HG02938 (cell line): ENCODE measurements around the gene RBM48.
"Not testable (repeated sequence)": the region's sequence is repeated elsewhere in the genome, so short reads cannot be mapped to it uniquely, and the experiment has no call there.

Experiments used
- ATAC-seq: cut with Tn5 transposase; IDR thresholded peaks from one replicate; pipeline ENCODE4 v1.9.1; 2021; ENCODE audit warnings: mild to moderate bottlenecking, moderate library complexity; ENCODE audit not compliant: unreplicated experiment

Gene RBM48

DNA sequence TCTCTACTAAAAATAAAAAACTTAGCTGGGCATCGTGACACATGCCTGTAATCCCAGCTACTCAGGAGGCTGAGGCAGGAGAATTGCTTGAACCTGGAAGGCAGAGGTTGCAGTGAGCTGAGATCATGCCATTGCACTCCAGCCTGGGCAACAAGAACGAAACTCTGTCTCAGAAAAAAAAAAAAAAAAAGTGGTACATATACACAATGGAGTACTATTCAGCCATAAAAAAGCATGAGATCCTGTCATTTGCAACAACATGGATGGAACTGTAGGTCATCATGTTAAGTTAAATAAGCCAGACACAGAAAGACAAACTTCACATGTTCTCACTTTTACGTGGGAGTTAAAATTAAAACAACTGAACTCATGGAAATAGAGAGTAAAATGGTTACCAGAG lies 14.9 kb downstream of the RBM48 start:
- not testable (repeated sequence) for ATAC-seq

DNA sequence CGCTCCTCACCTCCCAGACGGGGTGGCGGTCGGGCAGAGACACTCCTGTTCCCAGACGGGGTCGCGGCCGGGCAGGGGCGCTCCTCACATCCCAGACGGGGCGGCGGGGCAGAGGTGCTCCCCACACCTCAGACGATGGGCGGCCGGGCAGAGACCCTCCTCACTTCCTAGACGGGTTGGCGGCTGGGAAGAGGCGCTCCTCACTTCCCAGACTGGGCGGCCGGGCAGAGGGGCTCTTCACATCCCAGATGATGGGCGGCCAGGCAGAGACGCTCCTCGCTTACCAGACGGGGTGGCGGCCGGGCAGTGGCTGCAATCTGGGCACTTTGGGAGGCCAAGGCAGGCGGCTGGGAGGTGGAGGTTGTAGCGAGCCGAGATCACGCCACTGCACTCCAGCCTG lies 16.5 kb downstream of the RBM48 start:
- not testable (repeated sequence) for ATAC-seq

DNA sequence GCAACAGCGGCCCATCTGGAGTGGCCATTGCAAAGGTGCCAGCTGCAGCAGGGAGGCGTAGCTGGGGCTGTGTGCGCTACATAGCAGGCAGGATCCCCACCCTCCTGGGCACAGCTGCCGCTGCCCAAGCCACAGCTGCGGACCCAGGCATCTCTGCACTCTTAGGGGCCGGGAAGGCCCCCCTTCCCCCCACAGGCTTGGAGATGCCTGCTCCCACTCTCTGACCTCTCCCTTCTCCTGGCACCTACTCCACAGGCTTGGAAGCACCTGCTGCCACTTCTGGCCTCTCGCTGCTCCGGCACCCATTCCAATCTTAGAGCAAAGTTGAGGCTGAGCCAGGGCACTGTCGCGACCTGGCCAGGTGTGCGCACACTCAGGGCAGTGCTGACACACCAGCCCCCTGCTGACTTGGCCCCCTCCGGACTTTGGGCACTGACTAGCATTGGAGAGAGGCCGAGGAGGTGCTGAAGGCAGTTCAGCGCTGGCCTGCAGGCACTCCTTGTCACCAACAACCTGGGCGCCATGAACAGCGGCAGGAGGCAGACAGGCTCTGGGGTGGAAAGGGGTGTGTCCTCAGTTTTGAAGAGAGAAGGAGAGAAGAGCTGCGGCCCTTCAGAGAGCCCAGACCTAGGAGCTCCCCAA lies 18.4 kb downstream of the RBM48 start:
- ATAC-seq, result no peak

DNA sequence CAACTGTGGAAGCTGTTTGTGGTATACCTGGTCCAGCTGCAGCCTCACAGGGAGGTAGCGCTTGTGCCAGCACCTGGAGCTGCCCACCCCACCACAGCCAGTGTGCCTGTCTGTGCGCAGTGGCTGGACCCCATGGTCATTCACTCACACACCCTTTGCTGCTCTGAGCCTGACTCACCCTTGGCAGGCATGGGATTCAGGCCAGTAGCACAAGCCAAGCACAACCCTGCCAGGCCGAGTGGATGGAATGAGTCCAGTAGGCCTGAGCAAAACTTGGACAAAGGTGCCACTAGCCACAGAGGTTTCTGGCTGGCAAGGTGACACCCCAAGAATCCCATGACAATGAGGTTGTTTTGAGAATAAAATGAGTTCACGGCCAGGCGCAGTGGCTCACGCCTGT lies 19.0 kb downstream of the RBM48 start:
- ATAC-seq, result no peak

DNA sequence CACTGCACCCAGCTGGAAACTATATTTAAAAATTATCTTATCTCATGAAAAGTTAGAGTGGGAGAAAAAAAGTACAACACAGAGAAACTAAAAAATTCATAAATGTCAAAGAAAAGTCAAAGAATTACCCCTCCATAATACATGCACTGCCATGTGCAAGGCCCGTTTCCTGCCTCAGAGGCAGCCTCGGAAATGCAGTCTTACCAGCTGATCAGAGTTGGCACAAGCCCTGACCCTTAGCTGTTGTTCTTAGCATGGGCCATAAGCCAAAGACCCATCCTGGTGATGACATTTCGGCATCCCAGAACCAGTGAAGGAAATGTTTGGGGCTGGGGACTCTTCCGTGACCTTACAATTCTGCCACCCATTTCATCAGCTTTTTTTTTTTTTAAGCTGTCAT lies 21.6 kb downstream of the RBM48 start:
- ATAC-seq, result no peak

DNA sequence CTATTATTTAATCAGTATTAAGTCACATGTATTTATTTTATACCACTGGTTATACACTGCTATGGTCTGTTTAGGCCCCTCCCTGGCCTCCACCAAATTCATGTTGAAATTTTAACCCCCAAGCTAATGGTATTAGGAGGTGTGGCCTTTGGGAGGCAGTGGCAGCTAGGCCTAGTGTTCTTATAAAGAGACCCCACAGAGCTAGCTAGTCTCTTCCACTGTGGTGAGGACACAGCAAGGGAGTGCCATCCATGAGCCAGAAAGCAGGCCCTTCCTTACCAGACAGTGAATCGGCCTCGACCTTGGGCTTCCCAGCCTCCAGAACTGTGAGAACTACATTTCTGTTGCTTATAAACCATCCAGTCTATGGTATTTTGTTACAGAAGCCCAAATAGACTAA lies 28.7 kb downstream of the RBM48 start:
- ATAC-seq, result no peak

DNA sequence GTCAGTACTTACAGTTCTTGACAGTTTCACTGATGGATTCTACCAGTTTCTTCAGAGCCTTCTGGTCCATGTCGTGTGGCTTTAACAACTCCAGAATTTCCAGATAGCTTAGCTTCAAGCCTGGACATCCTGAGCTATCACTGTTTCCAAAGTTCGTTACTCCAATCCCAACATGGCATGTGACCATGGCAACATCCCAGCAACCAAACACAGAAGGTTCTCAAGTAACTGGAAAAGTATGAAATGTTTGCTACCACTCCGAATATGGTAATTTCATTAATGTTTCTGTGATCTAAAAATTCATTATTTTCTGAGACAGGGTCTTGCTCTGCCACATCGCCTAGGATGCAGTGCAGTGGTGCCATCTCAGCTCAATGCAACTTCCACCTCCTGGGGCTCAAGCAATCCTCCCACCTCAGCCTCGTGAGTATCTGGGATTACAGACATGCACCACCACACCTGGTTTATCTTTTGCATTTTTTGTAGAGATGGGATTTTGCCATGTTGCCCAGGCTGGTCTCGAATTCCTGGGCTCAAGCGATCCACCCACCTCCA lies 29.3 kb downstream of the RBM48 start:
- ATAC-seq, result no peak

DNA sequence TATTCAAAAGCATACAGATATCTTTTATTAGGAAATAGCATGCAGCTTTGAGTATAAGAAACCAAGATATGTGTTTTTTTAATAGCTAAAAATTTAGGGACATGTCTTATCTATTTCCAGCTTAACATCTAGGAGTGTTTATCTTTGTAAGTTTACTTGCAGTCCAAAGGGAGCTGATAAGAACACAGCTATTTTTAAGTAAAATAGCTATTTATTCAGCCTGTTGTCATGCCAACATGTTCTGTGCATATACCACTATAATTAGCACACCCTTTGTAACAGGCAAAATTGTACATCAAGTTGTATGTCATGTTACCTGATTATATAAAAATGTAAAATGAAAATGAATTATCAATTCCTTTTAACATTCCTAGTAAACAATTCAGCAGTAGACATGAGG lies 32.0 kb downstream of the RBM48 start:
- ATAC-seq, result no peak

DNA sequence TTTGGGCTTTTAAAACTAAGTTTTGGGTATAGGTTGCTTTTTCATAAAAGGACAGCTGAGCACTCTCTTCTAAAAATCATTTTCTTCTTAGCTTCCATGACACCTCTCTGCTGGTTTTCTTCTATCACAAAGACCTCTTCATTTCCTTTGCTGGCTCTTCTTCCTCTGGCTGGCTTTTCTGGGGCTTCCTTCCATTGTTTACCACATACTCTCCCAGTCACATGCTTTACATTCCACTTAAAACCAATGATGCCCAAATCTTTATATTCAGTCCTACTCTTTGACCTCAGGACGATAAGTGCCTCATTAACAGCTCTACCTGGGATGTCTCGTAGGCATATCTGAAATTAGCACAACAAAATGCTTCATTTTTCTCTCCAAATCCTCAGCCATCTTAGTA lies 34.8 kb downstream of the RBM48 start:
- ATAC-seq, result no peak

DNA sequence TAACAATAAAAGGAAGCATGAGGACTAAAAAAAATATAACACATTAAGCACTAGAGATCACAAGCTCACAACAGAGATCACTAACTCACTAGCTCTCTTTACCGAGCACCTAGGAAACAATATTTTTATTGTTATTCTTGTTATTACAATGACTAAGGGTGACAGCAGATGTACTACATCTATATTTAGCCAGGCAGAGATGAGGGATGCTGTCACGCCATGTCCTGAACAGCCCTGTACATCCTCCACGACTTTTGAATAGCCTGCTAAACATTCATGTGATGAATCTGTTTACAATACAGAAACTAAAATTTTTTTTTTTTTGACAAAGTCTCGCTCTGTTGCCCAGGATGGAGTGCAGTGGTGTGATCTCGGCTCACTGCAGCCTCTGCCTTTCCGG lies 38.9 kb downstream of the RBM48 start:
- no peak for ATAC-seq

DNA sequence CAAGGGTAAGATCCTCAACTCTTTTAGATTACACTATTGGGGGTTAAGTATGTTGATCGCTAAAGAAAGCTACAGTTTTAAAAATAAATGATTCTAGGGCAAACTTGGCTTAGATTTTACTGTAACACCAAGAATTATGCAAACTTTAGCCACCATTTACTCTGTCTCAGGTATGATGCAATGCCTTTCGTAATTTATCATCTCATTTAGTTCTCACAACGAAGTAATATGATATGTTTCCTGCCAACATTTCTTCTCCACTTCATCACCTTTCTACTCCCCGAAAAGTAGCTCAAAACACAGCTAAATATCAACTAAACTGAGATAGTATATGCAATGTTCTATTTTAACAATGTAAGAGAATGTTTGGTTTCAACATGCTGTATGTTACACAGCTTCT lies 40.5 kb downstream of the RBM48 start:
- no peak for ATAC-seq

DNA sequence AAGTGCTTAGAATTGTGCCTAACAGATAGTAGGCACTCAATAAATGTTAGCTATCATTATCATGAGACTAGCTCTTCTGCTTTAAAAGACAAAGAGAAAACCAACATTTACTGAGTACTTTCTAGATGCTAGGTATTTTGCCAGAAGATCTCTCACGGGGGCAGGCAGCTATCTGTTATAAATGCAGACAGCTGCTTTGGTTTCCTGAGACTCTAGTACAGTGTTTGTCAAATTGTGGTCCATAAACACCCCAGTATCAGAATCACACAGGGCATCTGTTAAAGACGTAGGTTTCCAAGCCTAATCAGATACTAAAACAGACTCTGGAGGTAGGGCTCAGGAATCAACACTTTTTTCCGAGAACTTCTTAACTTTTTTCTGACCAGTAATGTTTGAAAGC lies 47.7 kb downstream of the RBM48 start:
- no peak for ATAC-seq

DNA sequence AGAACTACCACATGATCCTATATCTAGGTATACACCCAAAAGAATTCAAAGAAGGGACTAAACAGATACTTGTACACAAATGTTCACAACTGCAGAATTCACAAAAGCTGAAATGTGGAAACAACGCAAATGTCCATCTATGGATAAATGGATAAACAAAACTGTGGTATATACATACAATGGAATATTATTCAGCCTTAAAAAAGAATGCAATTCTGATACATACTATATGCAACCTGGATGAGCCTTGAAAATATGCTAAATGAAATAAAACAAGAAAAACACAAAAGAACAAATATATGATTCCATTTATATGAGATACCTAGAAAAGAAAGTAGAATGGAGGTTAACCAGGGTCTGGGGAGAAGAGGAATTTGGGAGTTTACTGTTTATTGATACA lies 54.4 kb downstream of the RBM48 start:
- ATAC-seq, result no peak

DNA sequence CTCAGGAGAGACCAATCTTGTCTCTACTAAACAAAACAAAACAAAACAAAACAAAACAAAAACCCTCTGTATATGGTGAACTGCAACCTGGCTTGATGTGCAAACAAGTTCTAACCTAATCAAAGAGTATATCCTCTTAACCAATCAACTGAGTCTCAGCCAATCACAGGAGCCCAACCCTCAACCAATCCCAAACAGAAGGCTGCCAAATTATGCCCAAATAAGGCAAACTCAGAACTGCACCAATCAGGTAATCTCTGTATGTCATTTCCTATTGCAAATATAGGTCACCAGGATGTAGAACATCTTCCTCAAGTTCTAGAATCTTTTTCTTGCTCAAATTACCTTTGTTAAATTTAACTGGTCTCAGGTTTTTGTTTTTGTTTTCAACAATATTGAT lies 56.4 kb downstream of the RBM48 start:
- no peak for ATAC-seq

DNA sequence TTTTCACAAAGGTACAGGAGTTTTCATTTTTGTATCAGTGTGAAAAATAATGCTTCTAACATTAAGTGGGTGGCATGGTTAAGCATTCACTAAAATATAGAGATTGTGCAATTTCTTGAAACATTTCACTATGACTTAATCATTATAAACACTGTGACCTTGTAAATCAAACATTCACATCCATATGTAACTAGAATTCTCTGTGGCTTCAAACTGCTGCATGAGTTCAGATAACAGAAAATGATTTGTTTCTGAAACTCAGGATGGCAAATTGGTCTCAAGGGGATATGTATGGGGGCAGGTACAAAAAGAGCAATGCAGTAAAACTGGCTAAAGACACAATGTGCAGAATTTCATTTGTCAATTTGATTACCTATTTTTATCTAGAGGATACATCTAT lies 57.8 kb downstream of the RBM48 start:
- ATAC-seq, result no peak

DNA sequence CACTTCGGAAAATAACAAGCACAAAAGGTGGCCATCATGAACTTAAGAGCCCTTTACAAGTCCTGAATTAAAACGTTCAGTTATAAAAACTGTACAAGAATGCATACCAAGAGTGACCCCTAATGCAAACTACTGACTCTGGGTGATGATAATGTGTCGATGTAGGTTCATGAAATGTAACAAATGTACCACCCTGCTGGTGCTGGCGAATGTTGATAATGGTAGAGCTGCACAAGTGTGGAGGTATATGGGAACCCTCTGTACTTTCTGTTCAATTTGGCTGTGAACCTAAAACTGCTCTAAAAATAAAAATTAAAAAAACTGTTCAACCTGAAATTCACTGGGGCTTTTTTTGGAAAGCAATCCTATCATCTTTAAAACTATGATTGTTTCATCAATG lies 58.2 kb downstream of the RBM48 start:
- ATAC-seq, result no peak
